NCI-H226 (cell line): ENCODE results near the gene GUSB.

Experiments
- DNase-seq: peaks from one replicate; pipeline ENCODE4 v3.0.0-alpha.2; 2015

Gene GUSB

DNA sequence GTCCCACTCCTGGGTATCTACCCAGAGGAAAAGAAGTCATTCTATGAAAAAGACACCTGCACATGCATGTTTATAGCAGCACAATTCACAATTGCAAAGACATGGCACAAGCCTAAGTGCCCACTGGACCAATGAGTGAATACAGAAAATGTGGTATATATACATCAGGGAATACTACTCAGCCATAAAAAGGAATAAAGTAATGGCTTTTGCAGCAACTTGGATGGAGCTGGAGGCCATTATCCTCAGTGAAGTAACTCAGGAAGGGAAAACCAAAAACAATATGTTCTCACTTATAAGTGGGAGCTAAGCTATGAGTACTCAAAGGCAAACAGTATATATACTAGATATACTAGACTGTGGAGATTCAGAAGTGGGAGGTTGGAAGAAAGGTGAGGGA, 55.4 kb downstream of the GUSB start:
- DNase-seq: no peak

DNA sequence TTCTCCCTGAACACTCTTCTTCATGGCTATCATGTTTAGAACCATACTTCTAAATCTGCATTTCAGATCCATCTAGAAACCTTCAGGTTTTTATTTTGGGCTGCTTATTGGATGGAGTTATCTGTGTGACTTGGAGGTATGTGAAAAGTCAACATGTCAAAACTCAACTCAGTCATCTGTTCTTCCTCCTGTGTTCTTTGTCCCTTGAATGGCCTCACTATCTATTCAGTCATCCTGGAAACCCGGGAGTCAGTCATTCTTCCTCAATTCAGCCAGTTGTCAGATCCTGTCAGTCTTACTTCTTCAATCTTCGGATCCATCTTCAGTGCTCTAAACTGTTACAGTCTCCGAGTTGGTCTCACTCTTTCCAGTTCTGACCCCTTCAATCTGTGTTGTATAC, 57.0 kb downstream of the GUSB start:
- DNase-seq: no peak

DNA sequence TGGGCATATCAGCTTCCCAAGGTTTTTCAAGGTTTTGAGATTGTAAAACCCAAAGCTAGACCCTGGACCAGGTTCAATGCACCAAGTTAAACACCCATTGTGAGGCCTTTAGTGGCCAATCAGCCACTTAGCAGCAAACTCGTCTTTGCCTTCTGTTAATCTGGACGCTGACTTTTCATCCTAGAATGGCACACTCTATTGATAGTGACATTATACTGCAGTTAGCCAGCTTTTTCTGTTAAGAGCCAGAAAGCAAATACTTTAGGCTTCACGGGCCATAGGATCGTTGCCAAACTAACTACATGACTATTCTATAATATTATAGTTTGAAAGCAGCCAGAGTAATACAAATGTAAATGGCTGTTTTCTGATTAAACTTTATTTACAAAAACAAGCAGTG, 57.8 kb downstream of the GUSB start:
- no peak for DNase-seq

DNA sequence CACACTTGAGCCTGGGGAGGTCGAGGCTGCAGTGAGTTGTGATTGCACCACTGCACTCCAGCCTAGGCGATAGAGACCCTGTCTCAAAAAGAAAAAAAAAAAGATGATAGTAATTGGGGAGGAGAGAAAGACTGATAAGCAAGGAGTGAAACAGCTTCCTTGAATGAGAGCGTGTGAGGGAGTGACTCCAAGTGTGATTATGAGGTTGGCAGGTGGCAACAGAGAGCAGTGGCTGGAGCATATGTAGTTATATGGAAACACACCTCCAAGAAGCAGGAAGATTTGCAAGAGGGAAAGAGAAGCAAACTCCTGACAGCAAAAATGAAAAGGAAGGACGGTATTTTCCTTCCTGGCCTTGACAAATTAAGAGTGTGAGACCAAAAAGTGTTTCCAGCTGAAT, 58.7 kb downstream of the GUSB start:
- no peak for DNase-seq

DNA sequence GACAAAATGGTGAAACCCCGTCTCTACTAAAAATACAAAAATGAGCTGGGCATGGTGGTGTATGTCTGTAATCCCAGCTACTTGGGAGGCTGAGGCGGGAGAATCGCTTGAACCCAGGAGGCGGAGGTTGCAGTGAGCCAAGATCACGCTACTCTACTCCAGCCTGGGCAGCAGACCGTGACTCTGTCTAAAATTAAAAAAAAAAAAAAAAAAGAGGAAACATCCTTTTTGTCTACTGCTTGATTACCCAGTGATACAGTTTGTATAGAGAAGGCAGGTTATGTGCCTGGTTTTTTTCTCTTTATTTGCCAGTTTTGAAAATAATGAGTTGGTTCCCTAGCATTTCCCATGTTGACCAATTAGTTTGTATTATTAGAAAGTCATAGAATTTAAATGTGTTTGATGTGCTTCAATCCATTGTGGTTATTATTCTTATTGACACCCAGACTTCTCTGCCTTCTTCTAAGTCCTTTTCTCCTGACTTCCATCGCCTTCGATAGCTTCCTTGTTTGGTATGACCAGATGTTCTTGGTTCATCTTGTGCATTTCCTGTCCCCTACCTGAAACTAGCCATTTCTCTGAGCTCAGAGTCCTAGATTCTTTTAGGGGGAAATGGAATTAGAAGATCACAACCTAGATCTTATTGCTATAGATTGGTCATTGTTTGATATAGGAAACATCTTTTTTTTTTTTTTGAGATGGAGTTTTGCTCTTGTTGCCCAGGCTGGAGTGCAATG, 65.9 kb downstream of the GUSB start:
- no peak for DNase-seq

DNA sequence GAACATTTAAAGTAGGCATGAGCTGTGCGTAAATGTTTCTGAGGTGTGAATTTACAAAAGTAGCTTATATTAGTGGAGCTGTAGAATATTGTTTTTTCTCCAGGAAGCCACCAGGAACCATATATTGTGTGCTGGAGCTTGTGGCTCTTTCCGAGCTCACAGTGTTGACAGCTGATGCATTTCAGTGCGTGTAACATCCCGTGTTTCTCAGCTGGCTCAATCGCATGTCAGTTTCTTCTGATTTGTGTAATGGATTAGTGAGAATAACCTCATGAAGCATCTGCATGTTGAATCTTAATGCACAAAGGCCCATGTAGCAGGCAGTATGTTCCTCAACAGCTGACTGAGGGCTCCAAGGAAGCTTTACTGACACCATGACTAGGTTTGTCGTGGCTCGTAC, 69.8 kb downstream of the GUSB start:
- no peak for DNase-seq
